ENCODE data around the gene FAM193A.
"Not testable (repeated sequence)": the region's sequence is repeated elsewhere in the genome, so short reads cannot be mapped to it uniquely, and the experiment has no call there.

FAM193A gene, protein sequence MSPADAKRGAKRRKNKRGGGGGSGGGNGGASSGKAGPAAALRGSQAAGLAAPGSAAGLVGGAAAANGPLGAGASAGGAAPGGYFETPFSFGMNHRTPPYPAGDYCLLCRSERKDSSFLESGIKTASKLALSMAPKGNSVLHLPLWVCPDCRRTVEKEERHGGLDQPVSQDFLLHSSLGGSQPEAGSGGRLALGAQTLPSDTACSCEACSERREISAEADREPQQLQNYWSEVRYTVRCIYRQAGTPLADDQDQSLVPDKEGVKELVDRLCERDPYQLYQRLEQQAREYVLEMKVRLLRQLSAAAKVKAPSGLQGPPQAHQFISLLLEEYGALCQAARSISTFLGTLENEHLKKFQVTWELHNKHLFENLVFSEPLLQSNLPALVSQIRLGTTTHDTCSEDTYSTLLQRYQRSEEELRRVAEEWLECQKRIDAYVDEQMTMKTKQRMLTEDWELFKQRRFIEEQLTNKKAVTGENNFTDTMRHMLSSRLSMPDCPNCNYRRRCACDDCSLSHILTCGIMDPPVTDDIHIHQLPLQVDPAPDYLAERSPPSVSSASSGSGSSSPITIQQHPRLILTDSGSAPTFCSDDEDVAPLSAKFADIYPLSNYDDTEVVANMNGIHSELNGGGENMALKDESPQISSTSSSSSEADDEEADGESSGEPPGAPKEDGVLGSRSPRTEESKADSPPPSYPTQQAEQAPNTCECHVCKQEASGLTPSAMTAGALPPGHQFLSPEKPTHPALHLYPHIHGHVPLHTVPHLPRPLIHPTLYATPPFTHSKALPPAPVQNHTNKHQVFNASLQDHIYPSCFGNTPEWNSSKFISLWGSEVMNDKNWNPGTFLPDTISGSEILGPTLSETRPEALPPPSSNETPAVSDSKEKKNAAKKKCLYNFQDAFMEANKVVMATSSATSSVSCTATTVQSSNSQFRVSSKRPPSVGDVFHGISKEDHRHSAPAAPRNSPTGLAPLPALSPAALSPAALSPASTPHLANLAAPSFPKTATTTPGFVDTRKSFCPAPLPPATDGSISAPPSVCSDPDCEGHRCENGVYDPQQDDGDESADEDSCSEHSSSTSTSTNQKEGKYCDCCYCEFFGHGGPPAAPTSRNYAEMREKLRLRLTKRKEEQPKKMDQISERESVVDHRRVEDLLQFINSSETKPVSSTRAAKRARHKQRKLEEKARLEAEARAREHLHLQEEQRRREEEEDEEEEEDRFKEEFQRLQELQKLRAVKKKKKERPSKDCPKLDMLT (N-terminal part only)

DNA sequence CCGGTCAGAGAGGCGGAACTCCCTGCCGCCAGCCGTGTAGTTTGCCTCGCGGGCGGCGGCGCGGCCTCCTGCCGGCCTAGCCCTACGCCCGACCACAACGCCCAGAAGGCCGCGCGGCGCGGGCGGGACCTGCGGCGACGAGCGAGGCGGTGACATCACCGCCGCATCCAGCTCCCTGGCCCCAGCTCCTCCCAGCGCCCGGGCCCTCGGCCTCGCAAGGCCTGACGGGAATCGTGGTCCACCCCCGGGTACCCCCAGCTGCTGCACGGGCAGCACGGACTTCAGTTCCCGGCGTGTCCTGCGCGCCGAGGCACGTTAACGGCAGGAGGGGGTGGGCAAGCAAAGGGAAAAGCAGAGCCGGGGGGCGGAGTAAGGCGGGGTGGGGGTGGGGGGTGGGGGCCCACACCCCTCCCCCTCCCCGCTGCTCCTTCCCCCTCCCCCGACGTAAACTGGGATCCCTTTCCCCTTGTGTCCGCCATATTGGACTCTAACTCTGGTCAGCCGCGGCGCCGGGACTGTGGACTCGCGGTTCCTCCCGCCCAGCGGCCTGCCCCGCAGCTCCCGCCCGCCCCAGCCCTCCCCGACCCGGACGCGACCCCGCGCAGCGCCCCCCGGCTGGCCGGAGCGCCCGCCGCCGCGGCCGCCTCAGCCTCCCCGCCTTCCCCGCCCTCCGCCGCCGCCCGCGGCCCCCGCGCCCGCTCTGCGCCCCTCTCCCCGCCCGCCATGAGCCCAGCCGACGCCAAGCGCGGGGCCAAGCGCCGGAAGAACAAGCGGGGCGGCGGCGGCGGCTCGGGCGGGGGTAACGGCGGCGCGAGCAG is at the start of gene FAM193A:
Gene FAM193A (plus strand): TSS at position 455 of the 818 bp plus-strand sequence. CDS start 269 bp downstream, at position 724.
- peak; percentile 99 for DNase-seq (ENCODE audit: low read depth)

DNA sequence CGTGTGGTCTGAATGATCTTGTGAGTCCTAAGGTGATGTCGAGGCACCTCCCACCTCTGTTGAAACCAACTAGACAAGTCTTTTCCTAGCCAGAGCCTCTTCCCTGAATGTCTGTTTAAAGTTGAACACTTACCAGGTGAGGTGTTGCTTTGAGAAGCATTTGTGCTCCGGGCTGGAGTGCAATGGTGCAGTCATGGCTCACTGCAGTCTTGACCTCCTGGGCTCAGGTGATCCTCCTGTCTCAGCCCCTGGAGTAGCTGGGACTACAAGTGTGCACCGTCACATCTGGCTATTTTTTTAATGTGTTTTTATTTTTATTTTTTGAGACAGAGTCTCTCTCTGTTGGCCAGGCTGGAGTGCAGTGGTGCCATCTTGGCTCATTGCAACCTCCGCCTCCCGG is 49.5 kb upstream of the FAM193A start:
- no peak for DNase-seq (ENCODE audit: low read depth)

DNA sequence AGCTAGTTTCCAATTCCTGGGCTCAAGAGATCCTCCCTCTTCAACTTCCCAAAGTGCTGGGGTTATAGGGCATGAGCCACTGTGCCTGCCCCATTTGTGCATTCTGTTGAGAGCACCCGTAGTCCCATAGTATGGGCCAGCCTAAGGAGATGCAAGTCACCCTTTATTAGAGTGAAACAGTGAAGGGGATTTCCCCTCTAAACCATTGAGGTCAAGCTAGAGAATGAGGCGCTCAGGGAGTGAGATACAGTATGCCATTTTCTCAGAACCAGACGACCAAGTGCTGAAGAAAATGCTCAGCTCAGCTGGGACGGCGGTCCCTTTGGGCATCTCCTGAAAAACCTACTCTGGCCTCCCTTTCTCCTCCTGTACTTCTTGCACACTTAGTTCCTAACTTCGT is 48.8 kb upstream of the FAM193A start:
- no peak for DNase-seq (ENCODE audit: low read depth)

DNA sequence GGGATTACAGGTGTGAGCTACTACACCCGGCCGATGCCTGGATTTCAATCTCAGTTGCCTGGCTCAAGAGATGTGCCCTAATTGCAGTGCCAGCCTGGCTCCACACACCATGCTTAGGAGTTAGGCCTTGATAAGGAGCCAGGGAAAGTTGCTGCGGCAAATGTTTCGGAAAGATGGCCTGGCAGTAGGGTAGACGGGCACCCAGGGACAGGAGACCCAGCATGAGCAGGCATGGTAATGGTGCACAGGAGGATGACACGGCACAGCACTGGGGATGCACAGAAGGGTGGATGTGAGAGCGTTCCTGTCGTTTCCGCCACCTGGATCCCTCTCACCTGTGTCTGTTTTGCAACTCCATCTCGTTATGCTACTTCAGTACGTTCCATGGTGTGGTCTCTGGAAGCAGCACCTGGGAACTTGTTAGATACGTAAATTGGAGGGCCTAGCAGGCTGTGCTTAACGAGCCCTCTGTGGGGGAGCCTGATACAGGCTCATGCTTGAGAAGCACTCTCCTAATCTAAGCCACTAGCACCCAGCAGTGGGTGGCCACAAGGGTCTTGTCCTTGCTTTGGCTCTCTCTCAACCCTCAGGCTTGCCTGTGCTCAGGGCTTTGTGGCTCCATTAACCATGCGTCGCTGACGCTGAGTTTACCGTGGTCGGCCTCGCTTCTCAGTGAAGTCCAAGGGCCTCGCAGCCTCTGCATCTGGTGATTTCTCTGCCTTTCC is 47.2 kb upstream of the FAM193A start:
- DNase-seq (ENCODE audit: low read depth) = no peak

DNA sequence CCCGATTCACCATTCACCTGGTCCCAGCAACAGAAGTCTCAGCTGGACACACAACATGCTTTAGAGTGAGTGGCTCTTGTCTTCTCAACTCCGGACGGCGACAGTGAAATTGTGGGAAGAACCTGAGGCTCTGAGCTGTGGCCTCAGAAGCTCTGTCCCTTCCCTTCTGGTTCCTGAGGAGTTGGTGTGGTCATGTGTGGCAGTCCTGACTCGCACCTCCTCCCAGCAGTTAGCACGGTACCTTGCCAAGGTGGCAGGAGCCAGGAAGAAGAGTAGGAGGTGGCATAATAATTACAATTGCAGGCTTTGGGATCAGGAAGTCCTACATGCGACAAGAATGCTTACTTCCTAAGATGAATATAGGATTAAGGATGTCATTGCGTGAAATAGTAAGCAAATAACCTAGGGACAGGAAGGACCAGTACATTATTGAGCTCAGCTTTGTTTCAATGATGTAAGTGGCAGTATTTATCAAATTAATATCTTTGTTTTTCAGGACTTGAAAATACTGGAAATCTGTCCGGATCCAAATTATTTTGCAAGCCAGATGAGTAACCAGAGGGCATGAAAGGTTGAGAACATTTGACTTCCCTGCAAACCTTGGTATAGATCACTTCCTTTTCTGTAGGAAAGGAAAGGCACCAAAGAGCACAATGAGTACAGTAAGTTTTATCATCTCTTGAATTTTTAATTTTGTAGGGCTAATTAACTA is 46.5 kb upstream of the FAM193A start:
- no peak for DNase-seq (ENCODE audit: low read depth)

DNA sequence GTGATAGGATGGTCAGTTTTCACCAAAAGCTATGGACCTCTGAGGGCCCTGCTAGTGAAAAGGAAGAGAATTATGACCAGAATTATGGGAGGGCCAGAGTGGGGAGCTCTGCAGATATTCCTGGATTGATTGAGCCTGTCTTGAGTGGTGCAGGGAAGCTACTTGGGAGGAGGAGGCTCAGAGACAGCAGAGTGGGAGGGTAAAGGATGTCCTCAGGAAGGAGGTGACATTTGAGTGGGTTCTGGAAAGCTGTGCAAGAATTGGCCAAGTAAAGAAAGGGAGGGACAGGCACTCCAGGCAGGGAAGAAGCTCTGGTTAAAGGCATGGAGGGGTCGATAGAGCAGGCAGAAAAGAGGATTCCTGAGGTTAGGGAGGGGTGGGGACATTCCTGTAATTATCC is 43.5 kb upstream of the FAM193A start:
- no peak for DNase-seq (ENCODE audit: low read depth)

DNA sequence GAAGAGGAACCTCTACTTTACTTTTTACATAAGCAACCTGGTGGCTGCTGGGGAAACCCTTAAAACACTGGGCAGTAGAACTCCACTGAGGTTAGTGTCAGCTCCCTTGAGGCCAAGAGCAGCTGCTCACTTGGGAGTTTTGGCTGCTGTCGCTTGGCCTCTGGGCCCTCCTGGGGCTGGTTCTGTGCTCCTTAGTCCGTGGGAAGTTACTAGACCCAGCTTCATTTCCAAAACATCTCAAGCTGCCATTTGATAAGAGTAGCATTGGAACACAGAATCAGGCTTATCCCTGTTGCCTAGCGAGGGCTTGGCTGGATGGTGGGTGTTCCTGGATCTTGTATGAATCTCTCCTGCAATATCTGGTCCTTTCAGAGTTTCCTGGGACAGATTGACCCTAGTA is 41.5 kb upstream of the FAM193A start:
- no peak for DNase-seq (ENCODE audit: low read depth)

DNA sequence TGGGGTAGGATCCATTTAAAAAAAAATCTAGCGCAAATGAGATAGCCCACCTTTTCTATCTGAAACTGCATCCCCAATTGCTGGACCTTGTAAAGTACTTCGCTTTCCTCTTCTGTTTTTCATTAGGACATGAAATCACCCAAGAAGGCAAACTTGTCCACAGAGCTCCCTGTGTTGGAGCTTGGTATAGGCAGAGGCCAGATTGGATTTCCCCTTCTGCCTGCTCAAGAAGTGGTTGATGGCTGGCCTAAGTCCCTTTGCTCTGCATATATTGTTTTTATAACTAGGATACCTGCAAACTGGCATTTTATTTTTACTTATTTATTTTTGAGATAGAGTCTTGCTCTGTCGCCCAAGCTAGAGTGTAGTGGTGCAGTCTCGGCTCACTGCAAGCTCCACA is 39.1 kb upstream of the FAM193A start:
- DNase-seq (ENCODE audit: low read depth) = no peak

DNA sequence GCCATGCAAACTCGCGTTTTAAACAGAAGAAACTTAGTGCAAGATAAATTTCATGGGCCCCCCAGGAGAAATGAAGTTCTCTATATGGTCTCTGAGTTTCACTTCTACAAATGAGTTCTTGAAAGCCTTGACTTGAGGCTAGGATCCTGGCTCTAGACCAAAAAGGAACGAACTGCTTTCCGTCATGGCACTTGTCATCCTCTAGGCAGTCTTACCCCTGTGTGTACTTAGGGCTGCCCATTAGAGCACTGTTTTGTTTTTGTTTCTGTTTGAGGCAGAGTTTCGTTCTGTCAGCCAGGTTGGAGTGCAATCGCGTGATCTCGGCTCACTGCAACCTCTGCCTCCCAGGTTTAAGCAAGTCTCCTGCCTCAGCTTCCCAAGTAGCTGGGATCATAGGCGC is 38.5 kb upstream of the FAM193A start:
- DNase-seq (ENCODE audit: low read depth) = no peak

DNA sequence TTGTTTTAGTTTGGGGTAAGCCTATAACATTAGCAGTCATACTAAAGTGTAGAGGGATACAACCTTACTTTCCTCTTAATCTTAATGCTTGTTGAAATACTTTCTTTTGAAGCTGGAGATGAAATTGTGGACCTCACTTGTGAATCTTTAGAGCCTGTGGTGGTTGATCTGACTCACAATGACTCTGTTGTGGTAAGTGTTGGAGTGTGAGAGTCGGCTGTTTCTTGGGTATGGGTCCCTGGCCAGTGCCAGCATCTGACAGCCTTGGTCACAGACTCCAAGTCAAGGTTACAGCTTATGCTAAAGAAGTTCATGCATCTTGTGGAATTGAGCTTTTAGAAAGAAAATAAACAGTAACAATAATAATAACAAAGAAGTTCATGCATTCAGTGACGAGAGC is 35.9 kb upstream of the FAM193A start:
- DNase-seq (ENCODE audit: low read depth) = no peak

DNA sequence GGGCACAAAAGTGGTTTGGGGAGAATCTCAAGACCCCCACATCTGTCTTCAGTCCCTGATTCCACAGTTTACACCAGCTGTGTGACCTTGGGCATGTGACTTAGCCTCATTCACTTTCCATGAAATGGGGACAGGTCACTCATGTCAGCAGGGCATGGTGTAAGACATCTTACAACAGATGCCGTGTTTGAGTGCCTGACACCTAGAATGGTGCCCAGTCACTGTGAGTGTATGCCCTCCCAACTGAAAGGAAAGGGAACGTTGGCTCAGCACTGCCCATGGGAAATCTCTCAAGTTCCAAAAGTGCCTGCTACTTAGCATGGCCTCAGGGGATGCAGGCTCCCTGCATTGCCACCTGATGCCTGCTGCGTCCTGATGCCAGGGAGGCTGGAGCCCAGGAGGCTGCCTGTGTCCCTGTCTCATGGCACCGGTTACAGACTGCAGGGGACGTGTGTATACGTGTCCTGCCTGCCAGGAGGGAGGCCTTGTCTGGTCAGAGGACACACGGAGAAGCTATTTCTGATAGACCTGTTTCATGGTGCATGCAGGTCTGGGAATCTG is 35.3 kb upstream of the FAM193A start:
- DNase-seq (ENCODE audit: low read depth) = no peak

DNA sequence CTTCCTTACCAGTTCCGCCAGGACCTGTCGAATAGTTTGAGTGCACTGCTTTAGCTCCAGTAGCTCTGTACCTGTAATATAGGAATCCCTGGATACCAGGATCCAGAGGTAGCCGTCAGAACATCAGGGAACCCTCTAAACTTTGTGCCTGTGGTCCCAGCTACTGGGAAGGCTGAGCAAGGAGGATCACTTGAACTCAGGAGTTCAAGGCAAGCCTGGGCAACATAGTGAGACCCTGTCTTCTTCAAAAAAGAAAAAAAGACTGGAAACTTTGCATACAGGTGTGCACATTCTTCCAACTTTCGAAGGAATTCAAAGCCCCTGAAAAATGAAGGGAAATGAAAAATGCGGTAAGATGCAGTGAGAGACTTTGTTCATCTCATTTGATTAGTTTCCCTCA is 32.6 kb upstream of the FAM193A start:
- no peak for DNase-seq (ENCODE audit: low read depth)

DNA sequence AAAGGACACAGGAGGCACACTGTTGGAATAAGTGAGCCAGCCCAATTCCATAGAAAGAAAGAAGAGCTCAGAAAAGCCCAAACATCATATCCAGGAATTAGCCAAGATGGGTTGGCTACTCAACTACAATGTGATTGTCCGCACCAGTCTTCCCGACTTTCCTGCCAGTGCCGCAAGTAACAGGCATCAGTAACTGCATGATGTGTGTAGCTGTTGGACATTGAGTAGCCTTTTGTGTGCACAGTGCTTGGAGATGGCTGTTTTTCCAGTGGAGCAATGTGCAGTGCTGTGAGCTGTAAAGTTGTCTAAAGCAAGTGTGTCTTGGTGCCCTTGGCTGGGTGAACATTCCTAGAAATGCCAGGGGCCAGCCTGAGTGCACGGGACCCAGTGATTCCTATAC is 29.2 kb upstream of the FAM193A start:
- DNase-seq (ENCODE audit: low read depth) = no peak

DNA sequence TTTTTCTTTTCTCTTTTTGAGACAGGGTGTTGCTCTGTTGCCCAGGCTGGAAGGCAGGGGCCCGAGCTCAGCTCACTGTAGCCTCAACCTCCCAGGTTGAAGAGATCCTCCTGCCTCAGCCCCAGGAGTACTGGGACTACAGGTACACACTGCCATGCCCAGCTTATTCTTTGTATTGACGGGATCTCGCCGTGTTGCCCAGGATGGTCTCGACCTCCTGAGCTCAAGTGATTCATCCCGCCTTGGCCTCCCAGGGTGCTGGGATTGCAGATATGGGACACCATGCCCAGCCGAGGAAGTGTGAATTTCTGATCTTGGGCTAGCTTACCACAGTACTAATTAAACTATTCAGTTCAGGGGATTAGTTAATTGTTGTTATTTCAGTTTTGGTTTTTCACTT is 28.6 kb upstream of the FAM193A start:
- DNase-seq (ENCODE audit: low read depth) = no peak

DNA sequence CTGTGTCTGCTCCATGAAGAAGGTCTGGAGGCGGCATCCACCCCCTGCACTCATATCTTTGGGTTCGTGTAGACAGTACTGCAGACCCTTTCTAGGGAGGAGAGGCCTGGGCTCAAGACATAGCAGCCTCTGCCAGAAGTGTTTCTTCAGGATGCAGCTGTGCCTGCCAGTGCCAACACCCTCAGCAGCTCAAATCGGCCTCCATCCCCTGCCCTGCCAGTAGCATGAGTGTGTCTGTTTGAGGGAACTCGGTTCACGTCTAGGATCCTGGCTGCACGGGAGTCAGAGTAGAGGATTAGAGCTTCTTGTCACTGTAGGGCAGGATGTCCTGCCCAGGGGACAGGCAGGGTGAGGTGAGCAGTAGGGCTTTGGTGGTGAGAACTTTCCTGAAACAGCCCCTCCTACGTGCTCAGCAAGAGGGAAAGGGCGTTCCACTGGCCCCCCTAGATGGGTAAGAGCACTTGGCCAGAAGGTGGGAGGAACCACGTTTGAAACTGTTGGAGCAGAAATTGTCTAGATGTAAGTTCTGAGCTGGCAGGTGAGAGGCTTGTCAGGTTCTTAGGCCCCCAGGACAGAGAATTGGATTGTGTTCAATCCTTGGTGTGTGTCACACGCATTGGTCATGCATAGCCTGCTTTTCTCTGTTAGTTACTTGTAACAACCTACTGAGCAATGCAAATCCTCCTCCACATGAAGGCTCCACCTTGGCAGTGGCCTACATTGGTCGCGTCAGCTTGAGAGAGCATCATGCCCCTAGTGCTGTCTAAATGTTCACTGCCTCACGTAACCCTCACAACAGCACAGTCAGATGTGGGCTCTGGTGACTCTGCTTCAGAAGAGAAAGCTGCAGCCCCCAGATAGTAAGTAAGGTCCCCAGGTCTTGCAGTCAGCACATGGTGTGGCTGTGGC is 25.8 kb upstream of the FAM193A start:
- DNase-seq (ENCODE audit: low read depth) = no peak

DNA sequence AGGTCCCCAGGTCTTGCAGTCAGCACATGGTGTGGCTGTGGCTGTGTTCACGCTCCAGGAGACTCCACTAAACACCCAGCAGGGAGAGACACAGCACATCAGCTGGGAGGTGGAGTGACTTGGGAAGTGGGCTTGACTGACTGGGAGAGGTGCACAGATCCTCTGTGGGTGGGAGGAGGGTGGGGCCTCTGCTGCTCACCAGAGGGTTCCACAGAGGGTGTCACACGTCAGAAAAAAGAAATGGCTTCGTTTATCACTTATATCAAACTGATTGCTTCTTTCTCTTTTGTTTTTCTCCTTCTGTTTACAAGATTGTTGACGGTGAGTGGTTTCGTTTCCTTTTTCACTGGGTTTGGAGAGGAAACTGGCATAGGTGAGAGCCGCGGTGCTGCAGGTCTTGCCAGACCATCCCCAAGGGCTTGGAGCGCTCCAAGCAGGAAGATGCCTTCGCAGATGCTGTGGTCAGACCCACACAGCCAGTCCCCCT is 24.8 kb upstream of the FAM193A start:
- no peak for DNase-seq (ENCODE audit: low read depth)

DNA sequence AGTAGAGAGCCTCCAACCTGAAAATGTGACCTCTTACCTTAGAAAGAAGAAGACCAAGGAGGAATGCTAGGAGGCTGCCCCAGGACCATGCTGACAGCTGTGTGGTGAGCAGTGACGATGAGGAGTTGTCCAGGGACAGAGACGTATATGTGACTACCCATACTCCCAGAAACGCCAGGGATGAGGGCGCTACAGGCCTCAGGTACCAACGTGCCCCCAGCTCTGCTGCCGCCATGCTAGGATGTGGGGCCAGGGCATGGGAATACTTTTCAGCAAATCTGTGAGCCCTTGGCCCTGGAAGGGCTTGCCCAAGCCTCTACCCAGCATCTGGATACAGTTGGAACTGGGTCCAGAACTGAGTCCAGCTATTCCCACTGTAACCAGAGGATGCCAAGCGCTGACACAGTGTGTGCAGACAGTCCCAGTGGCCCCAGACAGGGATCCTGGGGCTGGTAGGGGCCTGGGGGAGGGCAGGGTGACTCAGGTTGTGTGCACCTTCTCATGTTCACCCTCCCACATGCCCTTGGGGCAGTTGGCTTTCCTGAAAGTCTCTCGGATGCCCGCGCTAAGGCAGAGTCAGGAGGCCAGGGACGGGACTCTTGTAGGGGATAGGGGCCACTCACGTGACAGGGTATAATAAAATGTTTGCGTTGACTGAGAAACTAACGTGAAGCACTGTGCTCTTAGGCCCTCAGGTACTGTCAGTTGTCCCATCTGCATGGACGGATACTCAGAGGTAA is 23.9 kb upstream of the FAM193A start:
- no peak for DNase-seq (ENCODE audit: low read depth)

DNA sequence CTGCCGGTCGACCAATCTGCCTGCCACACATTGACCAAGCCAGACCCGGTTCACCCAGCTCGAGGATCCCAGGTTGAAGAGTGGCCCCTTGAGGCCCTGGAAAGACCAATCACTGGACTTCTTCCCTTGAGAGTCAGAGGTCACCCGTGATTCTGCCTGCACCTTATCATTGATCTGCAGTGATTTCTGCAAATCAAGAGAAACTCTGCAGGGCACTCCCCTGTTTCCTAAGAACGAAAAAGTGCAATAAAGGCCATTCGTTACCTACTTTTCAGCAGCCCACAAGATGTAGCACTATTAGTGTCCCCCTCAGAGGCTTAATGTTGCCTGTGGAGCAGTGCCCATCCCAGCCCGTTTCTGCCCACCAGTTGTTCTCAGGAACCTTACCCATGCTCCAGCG is 22.3 kb upstream of the FAM193A start:
- not testable (repeated sequence) for DNase-seq (ENCODE audit: low read depth)

Data from GM04504 (cell line).